Dendritic cell treated with granulocyte-macrophage colony-stimulating factor and Interleukin-4, amounts not matched to agents 40 ng/mL and 50 ng/mL, for 4 days (primary cell): ENCODE measurements around the gene GMDS.

Experiments
- H3K27ac Mint-ChIP-seq: one replicate; pipeline ENCODE4 v1.8.0; 2022; ENCODE audit warnings: mild to moderate bottlenecking, mixed read lengths
- H3K27me3 Mint-ChIP-seq: one replicate; pipeline ENCODE4 v1.8.0; 2022; ENCODE audit warnings: mild to moderate bottlenecking, mixed read lengths
- H3K36me3 Mint-ChIP-seq: one replicate; pipeline ENCODE4 v1.8.0; 2022; ENCODE audit warnings: low read depth, mixed read lengths
- H3K4me1 Mint-ChIP-seq: one replicate; pipeline ENCODE4 v1.8.0; 2022; ENCODE audit warnings: low read depth, mixed read lengths
- H3K4me3 Mint-ChIP-seq: one replicate; pipeline ENCODE4 v1.8.0; 2022; ENCODE audit warnings: mild to moderate bottlenecking, moderate library complexity, mixed read lengths
- H3K9me3 Mint-ChIP-seq: one replicate; pipeline ENCODE4 v1.8.0; 2022; ENCODE audit warnings: mixed read lengths
- intact Hi-C: fragments of 100-400 bp; cut with micrococcal nuclease; formaldehyde crosslinking; loops from one replicate; pipeline ENCODE4 v1.15.0; 2022

Gene GMDS

DNA sequence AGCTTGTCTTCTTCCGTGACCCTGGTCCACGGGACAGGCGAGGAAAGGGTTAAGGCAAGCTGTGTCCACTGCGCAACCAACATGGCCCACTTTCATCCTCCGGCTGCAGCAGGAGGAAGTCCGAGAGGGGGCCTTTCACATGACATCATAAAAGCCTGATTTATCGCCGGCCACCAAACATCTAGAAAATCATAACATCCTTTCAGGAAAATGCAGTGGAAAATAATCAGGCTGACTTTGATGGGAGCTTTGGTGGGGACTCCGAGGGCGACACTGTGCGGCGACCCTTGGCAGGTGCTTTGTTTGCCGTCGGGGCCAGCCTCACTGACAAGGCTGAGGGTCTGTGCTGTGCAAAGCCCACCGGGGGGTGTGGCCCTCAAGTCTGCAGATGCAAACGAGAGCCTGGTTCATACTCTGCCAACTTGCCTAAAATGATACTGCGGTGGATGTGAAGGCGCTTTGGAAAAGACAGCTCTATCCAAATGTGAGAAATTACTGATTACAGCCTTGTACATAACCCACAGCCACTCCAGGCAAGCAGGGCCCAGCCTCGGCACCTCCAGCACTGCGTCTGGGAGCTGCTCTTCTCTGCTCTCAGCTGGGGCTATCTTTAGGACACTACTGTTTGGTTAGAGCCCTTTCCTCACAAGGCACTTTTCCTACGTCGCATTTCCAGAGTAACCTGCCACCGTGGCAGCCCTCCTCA lies 609.9 kb downstream of the GMDS start:
- Mint-ChIP-seq H3K4me3 (no peak overlapping the region), H3K27ac (no peak overlapping the region), H3K4me1 (no peaks in the 10 kb centered on the region), H3K9me3 (no peaks in the 10 kb centered on the region), H3K27me3 (peaks cover 3% of the 10 kb centered on the region), H3K36me3 (no peaks in the 10 kb centered on the region)
- intact Hi-C loops = no loop called here

- no peaks in the 10 kb centered on the region for H3K36me3 Mint-ChIP-seq
- intact Hi-C loops = no loop called here
- H3K27ac Mint-ChIP-seq = no peak overlapping the region
- no peak overlapping the region for H3K4me3 Mint-ChIP-seq
- H3K4me1 Mint-ChIP-seq = no peaks in the 10 kb centered on the region
- H3K9me3 Mint-ChIP-seq = no peaks in the 10 kb centered on the region
- peaks cover 10% of the 10 kb centered on the region for H3K27me3 Mint-ChIP-seq
Measured at GRCh38 chr6:1634081-1634480, 611.3 kb downstream of the GMDS start.

GRCh38 chr6:1633366-1634021 lies 611.9 kb downstream of the GMDS start:
- Mint-ChIP-seq H3K27ac (no peak overlapping the region), H3K4me3 (no peak overlapping the region), H3K9me3 (no peaks in the 10 kb centered on the region), H3K4me1 (no peaks in the 10 kb centered on the region), H3K27me3 (peaks cover 16% of the 10 kb centered on the region), H3K36me3 (no peaks in the 10 kb centered on the region)
- intact Hi-C loops = no loop called here

GRCh38 chr6:1631251-1631650 lies 614.2 kb downstream of the GMDS start:
- H3K27me3 Mint-ChIP-seq = peaks cover 36% of the 10 kb centered on the region
- H3K27ac Mint-ChIP-seq = no peak overlapping the region
- intact Hi-C loops = no loop called here
- H3K4me1 Mint-ChIP-seq = no peaks in the 10 kb centered on the region
- no peak overlapping the region for H3K4me3 Mint-ChIP-seq
- H3K9me3 Mint-ChIP-seq = no peaks in the 10 kb centered on the region
- no peaks in the 10 kb centered on the region for H3K36me3 Mint-ChIP-seq

DNA sequence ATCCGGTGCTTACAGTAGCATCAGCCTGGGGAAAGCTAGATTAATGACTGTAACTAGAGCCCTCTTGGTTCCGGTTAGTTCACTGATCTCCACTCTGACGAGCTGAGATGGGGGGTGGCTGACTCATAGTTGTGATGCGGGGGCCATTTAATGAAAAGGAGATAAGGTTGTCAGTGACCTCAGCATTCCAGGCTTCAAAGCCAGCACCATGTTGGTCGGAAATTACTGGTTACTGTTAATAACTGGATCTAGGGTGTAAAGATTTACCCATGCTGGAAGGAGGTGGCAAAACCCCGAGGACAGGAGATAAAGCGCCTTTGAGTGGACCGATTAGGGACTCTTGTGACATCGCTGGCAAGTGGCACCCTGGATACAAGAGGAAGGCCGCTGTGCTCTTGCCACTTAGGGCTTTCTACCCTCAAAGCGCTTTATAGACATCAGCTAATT lies 614.6 kb downstream of the GMDS start:
- intact Hi-C loops = no loop called here
- Mint-ChIP-seq H3K27me3 (peaks cover 41% of the 10 kb centered on the region), H3K36me3 (no peaks in the 10 kb centered on the region), H3K27ac (no peak overlapping the region), H3K4me3 (no peak overlapping the region), H3K9me3 (no peaks in the 10 kb centered on the region), H3K4me1 (no peaks in the 10 kb centered on the region)

DNA sequence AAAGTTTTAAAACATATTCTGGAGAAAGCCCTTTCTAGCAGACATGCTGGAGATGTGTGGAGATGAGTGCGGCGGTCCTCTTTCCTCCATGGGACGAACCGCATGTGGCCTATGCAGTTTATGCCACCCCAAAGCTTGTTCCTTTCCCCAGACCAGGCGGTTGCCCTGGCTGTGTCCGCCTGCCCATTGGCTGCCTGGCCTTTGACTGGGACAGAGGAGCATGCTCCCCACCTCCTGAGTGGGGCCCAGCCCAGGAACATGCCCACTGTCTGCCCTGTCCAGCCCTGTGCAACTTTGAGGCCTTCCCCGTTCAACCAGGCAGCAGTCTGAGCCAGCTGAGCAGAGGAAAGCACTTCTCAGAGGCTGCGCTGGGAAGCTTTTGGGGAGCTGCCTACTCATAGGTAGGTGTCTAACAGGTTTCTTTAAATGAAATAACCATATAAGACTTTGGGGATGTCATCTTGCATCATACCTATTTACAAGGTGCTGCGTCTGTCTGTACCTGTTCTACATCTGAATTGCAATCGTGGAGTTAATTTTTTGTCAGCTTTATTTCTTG lies 615.1 kb downstream of the GMDS start:
- no peak overlapping the region for H3K27ac Mint-ChIP-seq
- H3K27me3 Mint-ChIP-seq = peaks cover 46% of the 10 kb centered on the region
- no peak overlapping the region for H3K4me3 Mint-ChIP-seq
- H3K9me3 Mint-ChIP-seq = no peaks in the 10 kb centered on the region
- H3K36me3 Mint-ChIP-seq = no peaks in the 10 kb centered on the region
- H3K4me1 Mint-ChIP-seq = peaks cover 4% of the 10 kb centered on the region
- intact Hi-C loops = no loop called here

- H3K4me3 Mint-ChIP-seq = no peak overlapping the region
- peaks cover 53% of the 10 kb centered on the region for H3K27me3 Mint-ChIP-seq
- H3K9me3 Mint-ChIP-seq = no peaks in the 10 kb centered on the region
- H3K27ac Mint-ChIP-seq = no peak overlapping the region
- intact Hi-C loops = no loop called here
- H3K4me1 Mint-ChIP-seq = peaks cover 9% of the 10 kb centered on the region
- no peaks in the 10 kb centered on the region for H3K36me3 Mint-ChIP-seq
Measured at GRCh38 chr6:1629316-1629715, 616.1 kb downstream of the GMDS start.

GRCh38 chr6:1627827-1628560 lies 617.4 kb downstream of the GMDS start:
- intact Hi-C loops = no loop called here
- peaks cover 9% of the 10 kb centered on the region for H3K4me1 Mint-ChIP-seq
- H3K27me3 Mint-ChIP-seq = peaks cover 63% of the 10 kb centered on the region
- H3K9me3 Mint-ChIP-seq = no peaks in the 10 kb centered on the region
- H3K27ac Mint-ChIP-seq = no peak overlapping the region
- H3K4me3 Mint-ChIP-seq = no peak overlapping the region
- no peaks in the 10 kb centered on the region for H3K36me3 Mint-ChIP-seq

GRCh38 chr6:1626481-1626880 lies 618.9 kb downstream of the GMDS start:
- Mint-ChIP-seq H3K4me1 (peaks cover 9% of the 10 kb centered on the region), H3K36me3 (no peaks in the 10 kb centered on the region), H3K4me3 (no peak overlapping the region), H3K27ac (no peak overlapping the region), H3K9me3 (no peaks in the 10 kb centered on the region), H3K27me3 (peaks cover 78% of the 10 kb centered on the region)
- intact Hi-C loops = no loop called here

DNA sequence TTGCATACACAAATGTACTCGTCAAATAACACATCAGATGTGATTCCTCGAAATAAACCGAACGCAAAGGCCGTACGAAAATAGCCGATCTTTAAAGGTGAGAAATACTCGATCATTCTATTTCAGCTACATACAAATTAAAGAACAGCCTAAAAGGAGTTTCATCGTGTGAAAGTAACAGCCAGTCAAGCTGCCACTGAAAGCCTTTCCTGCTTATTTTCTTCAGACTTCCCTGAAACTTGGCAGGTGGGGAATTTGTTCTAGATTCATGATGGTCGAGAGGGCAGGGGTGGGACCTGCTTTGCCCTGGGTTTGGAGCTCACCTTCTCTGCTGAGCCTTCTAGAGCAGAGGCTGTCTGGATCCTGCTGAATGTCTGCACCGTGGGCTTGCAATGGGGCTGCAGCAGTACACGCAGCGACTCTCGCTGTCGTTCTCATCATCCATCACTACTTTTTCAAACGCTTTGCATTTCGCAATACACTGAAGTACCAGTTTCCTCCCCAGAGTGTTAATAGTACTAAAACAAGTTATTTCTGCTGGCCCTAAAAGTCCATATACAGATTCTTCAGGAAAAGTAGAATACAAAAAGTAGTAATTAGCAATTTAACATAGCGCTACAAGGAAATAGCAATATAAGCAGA lies 619.5 kb downstream of the GMDS start:
- H3K4me3 Mint-ChIP-seq = no peak overlapping the region
- intact Hi-C loops = no loop called here
- peaks cover 84% of the 10 kb centered on the region for H3K27me3 Mint-ChIP-seq

DNA sequence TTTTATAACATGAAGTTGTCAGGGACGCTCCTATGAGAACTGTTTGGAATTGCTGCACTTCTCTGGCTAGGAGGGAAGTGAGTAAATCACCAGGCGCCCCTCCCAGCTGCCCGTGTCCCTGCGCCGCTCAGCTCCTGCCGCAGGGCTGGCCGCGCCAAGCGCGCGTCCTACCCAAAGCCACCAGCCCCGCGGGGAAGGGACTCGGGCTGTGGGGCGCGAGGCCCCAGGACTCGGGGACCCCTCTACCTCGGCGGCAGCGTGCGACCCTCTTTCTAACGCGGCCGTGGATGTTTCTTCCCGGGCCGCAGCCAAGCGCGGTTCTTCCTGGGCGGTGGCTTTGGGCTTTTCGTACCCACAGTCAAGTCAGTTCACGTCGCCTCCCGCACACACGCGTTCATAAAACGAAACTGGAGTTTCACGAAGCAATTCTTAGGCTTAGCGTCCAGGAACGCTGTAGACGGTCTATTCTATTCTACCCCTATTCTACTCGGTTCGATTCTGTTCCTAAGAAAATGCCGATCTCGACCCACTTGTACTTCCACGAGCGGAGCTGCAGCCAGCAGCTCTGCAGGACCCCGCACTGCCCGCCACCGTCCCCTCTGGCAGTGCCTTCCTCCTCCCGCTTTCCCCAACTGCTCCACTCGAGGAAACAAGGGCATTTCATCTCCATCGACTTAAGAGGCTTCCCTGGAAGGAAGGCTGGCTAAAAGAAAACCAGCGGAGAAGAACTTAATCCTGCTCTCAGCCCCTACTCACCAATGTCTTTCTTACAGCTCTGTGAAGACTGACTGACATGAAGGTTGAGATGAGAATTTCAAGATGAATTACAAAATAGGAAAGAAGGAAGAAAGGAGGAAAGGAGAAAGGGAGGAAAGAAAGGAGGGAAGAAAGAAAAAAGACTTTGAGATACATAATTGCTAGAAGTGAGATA lies 620.3 kb downstream of the GMDS start:
- intact Hi-C loops = no loop called here
- peaks cover 89% of the 10 kb centered on the region for H3K27me3 Mint-ChIP-seq
- peak overlapping the region; percentile 5 for H3K27ac Mint-ChIP-seq
- no peaks in the 10 kb centered on the region for H3K9me3 Mint-ChIP-seq
- peak overlapping the region; percentile 78 for H3K4me3 Mint-ChIP-seq
- peaks cover 12% of the 10 kb centered on the region for H3K4me1 Mint-ChIP-seq
- no peaks in the 10 kb centered on the region for H3K36me3 Mint-ChIP-seq

More for the DNA sequence above, 619.5 kb downstream of the GMDS start:
- no peak overlapping the region for H3K27ac Mint-ChIP-seq
- no peaks in the 10 kb centered on the region for H3K9me3 Mint-ChIP-seq
- H3K36me3 Mint-ChIP-seq = no peaks in the 10 kb centered on the region
- H3K4me1 Mint-ChIP-seq = peaks cover 9% of the 10 kb centered on the region

GRCh38 chr6:1624058-1624850 lies 621.2 kb downstream of the GMDS start:
- Mint-ChIP-seq H3K4me3 (peak overlapping the region; percentile 78), H3K9me3 (no peaks in the 10 kb centered on the region), H3K27ac (no peak overlapping the region), H3K27me3 (peaks cover 94% of the 10 kb centered on the region), H3K36me3 (no peaks in the 10 kb centered on the region), H3K4me1 (peaks cover 20% of the 10 kb centered on the region)
- intact Hi-C loops = no loop called here
